ENCODE data around the gene RFTN1.

Gene RFTN1

GRCh38 chr3:16400106-16400931 is 113.2 kb downstream of the RFTN1 start:
- DNase-seq: peak; percentile 54 to 77

DNA sequence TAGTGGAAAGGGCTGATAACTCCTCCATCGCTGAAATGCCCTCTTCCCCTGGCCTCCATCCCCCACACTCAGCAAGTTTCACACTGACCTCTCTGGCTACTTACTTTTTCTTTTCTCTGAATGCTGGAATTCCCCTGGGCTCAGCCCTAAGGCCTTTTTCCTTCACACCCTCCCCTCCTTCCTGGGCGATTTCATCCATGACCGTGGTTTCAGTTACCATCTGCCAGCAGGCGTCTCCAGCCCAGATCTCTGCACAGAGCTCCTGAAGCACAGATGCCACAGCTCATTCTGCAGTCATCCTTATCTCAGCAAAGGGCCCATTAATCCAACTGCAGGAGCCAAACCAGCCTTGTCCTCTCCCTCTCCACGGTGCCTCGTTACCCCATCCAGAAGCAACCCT is 114.0 kb downstream of the RFTN1 start:
- peak; percentile 85 to 94 for DNase-seq

DNA sequence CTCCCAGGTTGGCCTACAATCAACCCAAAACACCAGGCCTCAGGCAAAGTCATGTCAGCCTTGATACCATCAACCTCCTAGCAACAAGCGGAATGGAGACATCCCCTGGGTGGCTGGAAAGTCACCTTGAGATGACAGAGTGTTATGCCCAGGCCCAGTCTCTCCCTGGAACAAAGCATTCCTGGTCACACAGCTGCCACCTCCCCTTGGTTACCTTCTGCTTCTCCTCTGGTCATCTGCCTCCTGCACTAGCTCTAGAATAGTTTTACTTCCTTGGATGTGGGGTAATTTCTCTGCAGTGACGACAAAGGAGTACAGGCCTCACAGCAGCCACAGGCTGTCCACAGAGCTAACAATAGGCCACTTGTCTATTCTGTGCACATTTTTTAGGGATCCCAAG is 114.9 kb downstream of the RFTN1 start:
- peak in 1 of 2 experiments; percentile 7 for DNase-seq

- DNase-seq: peak in 1 of 2 experiments; percentile 17
Observed at GRCh38 chr3:16396202-16396601, 117.3 kb downstream of the RFTN1 start.

- no peak for DNase-seq
Observed at GRCh38 chr3:16395212-16395611, 118.3 kb downstream of the RFTN1 start.

GRCh38 chr3:16394639-16395038 is 118.9 kb downstream of the RFTN1 start:
- no peak for DNase-seq

DNA sequence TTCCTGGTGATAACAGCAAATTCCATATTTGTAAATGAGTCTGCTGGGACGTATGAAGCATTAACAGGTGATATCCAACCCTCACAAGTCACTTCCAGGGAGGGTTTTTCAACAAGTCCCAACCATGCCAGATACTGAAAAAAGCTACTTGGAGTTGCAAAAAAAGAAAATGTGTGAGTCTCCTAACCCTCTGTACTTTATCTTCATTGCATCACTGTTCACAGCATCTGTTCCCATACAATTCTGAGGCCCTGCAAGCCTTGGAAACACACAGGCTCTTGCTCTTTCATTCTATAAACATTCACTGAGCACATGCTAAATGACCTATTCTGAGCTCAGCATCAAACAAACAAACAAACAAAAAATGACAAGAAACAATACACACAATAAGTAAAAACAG is 120.8 kb downstream of the RFTN1 start:
- no peak for DNase-seq

DNA sequence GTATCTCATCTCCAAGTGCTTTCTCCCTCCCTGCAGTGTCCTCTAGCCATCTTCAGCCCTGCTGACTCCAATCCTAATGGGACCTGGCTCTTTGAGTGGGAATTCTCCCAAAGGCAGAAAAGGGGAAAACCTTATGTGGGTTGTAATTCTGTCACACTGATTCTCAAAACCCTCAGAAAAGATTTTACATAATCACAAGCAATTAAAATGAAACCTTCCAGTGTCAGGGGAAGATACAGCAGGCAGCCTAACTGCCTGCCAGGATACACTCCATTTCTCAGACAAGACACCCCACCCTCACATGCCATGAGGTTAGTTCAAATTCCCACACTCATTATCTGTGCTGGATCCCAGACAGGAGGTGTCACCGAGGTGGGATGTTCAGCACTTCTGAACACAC is 121.4 kb downstream of the RFTN1 start:
- no peak for DNase-seq

DNA sequence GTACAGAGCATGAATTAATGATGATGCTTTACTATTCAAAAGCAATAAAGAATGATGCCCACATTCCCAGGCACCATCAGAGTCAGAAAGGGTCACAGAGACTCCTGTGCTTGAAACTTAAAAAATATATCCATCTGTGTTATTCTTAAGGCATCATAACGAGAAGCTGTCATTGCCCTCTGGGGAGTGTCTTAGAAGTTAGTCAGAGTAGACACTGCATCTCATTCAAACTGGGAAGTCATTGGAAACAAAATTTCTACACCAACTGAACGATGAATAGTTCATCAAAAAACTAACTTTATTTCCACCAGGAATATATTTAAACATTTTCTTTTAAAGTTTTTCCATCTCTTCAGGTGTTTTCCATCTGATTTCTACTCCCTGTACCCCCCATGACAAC is 122.9 kb downstream of the RFTN1 start:
- DNase-seq: no peak

- DNase-seq: no peak
Observed at GRCh38 chr3:16388850-16389441, 124.6 kb downstream of the RFTN1 start.

- no peak for DNase-seq
Observed at GRCh38 chr3:16386561-16386960, 126.9 kb downstream of the RFTN1 start.

DNA sequence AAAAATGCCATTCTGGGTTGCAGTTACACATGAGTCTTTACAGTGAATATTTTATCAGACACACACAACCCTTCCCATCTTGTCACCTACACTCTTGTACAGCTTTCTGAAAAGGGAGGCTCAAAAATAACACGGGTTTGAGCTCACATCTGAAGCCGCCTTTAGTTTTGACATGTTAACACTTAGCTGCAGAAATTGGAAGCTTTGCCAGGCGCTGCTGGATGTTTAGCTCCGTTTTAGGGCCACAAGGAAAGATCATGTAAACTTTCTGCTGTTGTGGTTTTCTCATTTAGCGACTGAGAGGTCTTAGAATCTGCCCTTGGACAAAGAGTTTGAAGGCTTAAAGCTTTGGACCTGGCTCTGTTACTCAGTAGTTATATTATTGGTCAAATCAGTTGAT is 128.3 kb downstream of the RFTN1 start:
- no peak for DNase-seq

DNA sequence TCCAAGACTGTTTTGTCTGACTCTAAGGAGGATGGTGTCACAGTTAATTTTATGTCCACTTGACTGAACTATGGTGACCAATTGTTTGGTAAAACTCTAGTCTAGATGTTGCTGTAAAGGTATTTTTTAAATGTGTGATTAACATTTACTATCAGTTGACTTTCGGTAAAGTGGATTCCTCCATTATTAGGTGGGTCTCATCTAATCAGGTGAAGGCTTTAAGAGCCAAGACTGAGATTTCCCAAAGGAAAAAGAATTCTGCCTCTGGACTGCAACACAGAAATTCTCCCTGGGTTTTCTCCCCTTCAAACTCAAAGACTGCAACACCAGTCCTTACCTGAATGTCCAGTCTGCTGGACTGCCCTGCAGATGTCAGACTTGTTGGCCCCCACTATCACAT is 129.6 kb downstream of the RFTN1 start:
- no peak for DNase-seq

DNA sequence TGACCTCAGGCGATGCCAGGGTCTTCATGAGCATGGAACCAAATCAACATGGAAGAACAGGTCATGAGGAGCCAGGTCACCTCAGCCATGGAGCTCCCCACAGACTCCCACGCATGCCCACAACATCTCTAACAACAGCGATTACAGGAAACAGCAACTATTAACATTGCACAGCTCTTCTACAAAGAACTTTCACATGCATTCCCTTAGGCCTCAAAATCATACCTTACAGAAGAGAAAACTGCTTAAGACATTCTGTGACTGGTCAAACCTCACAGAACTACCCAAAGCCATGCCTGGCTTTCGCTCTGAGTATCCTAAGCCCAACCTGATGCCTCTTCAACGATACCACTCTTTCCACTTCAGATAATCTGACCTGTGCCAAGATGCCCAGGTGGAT is 130.7 kb downstream of the RFTN1 start:
- no peak for DNase-seq

DNA sequence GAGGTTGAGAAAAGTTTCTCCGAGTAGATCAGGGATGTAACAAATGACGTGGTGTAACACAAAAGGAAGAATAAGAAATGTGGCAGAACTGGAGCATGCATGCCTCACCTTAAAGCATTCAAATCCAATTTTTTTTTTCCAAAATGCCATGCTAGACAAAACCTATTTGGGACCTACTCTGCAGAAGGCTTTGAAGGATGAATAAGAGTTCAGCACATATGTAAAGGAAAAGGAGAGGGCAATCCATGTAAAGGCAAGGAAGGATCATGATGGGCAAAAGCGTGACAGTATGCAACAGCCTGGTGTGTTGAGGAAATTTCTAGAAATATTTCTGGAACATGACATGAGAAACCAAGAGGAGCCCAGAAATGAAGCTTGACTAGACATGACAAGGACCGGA is 132.1 kb downstream of the RFTN1 start:
- DNase-seq: no peak

DNA sequence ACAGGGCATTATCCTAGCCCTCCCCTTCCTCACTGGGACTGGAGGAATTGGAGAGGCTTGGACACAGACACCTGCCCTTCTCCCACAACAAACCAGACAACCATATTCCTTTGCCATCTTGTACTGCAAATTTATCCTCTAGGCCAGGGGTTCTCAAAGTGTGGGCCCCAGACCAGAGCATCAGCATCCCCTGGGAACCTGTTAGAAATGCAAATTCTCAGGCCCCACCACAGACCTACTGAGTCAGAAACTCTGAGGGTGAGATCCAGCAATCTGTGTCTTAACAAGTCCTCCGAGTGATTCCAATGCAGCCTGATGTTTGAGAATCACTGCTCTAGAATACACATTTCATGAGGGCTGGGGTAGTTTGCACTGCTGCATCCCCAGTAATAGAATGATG is 133.1 kb downstream of the RFTN1 start:
- no peak for DNase-seq

GRCh38 chr3:16379838-16380237 is 133.7 kb downstream of the RFTN1 start:
- no peak for DNase-seq

GRCh38 chr3:16378920-16379319 is 134.6 kb downstream of the RFTN1 start:
- no peak for DNase-seq

DNA sequence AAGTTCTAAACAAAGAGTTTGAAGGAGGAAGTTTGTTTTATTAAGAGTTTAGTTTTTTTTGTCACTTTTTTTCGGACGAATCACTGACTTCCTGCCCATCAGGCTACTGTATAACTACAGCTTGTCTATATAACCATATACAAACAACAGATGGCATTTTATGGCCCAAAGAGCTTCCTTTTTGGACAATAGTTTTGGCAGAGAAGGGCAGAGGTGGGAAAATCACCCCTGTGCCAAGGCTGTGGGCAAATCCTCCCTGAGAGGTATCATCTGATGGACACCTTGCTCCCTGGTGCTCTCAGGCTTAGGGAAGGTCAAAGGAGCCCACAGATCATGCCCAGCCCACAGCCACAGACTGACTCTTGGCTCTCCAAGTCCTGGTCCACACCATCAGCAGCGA is 135.1 kb downstream of the RFTN1 start:
- no peak for DNase-seq

- no peak for DNase-seq
Observed at GRCh38 chr3:16377847-16378302, 135.6 kb downstream of the RFTN1 start.

GRCh38 chr3:16377196-16377595 is 136.3 kb downstream of the RFTN1 start:
- DNase-seq: no peak

DNA sequence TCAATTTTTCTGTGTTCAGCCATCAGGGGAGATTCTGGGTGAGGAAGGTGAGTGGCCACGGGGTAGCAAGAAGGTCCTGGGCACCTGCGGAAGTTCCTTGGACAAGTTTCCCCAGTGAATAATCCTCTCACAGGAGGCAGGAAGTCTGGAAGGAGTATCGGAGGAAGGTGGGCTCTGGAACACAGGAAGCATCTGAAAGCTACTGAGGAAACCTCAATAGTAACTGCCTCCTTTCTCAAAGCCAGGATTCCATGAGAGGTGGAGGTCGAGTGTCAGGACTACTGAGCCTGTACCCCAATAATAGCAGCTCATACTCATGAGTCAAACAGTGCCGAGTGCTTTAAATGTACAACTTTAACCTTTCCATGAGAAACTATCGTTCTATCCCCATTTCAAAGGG is 137.6 kb downstream of the RFTN1 start:
- no peak for DNase-seq

- DNase-seq: no peak
Observed at GRCh38 chr3:16374935-16375245, 138.6 kb downstream of the RFTN1 start.

GRCh38 chr3:16374047-16374934 is 139.2 kb downstream of the RFTN1 start:
- DNase-seq: no peak
